Osteoblast (primary cell): ENCODE measurements around the gene PSMD4. TPM values are rescaled to one million over a fixed set of nuclear protein-coding genes. Genes with fewer than 3 reads are reported as not detected.

Experiments used
- DNase-seq: peaks from one replicate; pipeline ENCODE4 v3.0.0; 2011; ENCODE audit warnings: low spot score, mixed read lengths; ENCODE audit not compliant: insufficient read length; ENCODE audit errors: missing footprints
- H2AFZ ChIP-seq: 2 replicates; pipeline ENCODE4 v1.6.0; 2011; ENCODE audit warnings: mild to moderate bottlenecking, low read length
- H3K27ac ChIP-seq: 2 replicates; pipeline ENCODE4 v1.5.1; 2011; ENCODE audit warnings: mild to moderate bottlenecking, low read depth, low read length, moderate library complexity
- H3K27me3 ChIP-seq: 2 replicates; pipeline ENCODE4 v1.6.0; 2012; ENCODE audit warnings: mild to moderate bottlenecking, control low read depth, inconsistent platforms, low read length, moderate library complexity; ENCODE audit not compliant: insufficient read depth
- H3K36me3 ChIP-seq: 2 replicates; pipeline ENCODE4 v1.5.1; 2011; ENCODE audit warnings: mild to moderate bottlenecking, low read length, control low read depth, moderate library complexity; ENCODE audit not compliant: insufficient read depth
- H3K4me1 ChIP-seq: 2 replicates; pipeline ENCODE4 v1.5.1; 2011; ENCODE audit warnings: mild to moderate bottlenecking, low read length, control low read depth, moderate library complexity; ENCODE audit not compliant: insufficient read depth
- H3K4me2 ChIP-seq: 2 replicates; pipeline ENCODE4 v1.6.0; 2011; ENCODE audit warnings: mild to moderate bottlenecking, low read length; ENCODE audit not compliant: insufficient read depth
- H3K4me3 ChIP-seq: fragments of 200-600 bp; sonication (generic); 3 replicates; pipeline ENCODE4 v1.5.1; 2012; ENCODE audit warnings: mild to moderate bottlenecking, low read length, inconsistent platforms; ENCODE audit not compliant: insufficient read depth
- H3K79me2 ChIP-seq: 2 replicates; pipeline ENCODE4 v1.6.0; 2012; ENCODE audit warnings: mild to moderate bottlenecking, low read length, control low read depth, inconsistent platforms; ENCODE audit not compliant: insufficient read depth
- H3K9me3 ChIP-seq: 2 replicates; pipeline ENCODE4 v1.5.1; 2011; ENCODE audit warnings: low read depth, low read length, control low read depth
- H4K20me1 ChIP-seq: 2 replicates; pipeline ENCODE4 v1.6.0; 2012; ENCODE audit warnings: mild to moderate bottlenecking, low read length, control low read depth; ENCODE audit not compliant: insufficient read depth
- total RNA-seq: library from RNA; depleted of rRNA; stranded (reverse); fragments of >200 nt; gene quantifications from 2 replicates; pipeline ENCODE4 v1.2.3, GENCODE V29; 2012
- TF ChIP-seq, protein P1 (sequence below): IDR thresholded peaks from 2 replicates; pipeline ENCODE4 v1.5.1; 2011; ENCODE audit warnings: mild to moderate bottlenecking, low read depth, low read length, moderate library complexity; ENCODE audit errors: extremely low read depth

The PSMD4 gene
- total RNA-seq, 1 donor: 140 TPM

DNA sequence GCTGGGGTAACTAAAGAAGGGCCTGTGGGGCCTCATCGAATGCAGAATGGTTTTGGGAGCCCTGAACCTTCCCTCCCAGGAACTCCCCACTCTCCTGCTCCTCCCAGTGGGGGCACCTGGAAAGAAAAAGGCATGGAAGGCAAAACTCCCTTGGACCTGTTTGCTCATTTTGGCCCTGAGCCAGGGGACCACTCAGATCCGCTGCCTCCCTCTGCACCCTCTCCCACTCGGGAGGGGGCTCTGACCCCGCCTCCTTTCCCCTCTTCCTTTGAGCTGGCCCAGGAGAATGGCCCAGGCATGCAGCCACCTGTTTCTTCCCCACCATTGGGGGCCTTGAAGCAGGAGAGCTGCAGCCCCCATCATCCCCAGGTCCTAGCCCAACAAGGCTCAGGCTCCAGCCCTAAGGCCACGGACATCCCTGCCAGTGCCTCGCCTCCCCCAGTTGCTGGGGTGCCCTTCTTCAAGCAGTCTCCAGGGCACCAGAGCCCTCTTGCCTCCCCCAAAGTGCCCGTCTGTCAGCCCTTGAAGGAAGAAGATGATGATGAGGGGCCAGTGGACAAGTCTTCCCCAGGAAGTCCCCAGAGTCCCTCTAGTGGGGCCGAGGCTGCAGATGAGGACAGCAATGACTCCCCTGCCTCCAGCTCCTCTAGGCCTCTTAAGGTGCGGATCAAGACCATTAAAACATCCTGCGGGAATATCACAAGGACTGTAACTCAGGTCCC, 32.2 kb downstream of the PSMD4 start:
- H3K27me3 ChIP-seq: no peaks in the 10 kb centered on the region
- H3K79me2 ChIP-seq: peaks cover 44% of the 10 kb centered on the region
- no peak overlapping the region for H3K4me3 ChIP-seq
- H4K20me1 ChIP-seq: peaks cover 24% of the 10 kb centered on the region
- H3K27ac ChIP-seq: no peak overlapping the region
- peaks cover 54% of the 10 kb centered on the region for H3K36me3 ChIP-seq
- TF ChIP-seq, protein P1, sequence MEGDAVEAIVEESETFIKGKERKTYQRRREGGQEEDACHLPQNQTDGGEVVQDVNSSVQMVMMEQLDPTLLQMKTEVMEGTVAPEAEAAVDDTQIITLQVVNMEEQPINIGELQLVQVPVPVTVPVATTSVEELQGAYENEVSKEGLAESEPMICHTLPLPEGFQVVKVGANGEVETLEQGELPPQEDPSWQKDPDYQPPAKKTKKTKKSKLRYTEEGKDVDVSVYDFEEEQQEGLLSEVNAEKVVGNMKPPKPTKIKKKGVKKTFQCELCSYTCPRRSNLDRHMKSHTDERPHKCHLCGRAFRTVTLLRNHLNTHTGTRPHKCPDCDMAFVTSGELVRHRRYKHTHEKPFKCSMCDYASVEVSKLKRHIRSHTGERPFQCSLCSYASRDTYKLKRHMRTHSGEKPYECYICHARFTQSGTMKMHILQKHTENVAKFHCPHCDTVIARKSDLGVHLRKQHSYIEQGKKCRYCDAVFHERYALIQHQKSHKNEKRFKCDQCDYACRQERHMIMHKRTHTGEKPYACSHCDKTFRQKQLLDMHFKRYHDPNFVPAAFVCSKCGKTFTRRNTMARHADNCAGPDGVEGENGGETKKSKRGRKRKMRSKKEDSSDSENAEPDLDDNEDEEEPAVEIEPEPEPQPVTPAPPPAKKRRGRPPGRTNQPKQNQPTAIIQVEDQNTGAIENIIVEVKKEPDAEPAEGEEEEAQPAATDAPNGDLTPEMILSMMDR: no peak
- no peaks in the 10 kb centered on the region for H3K9me3 ChIP-seq
- peaks cover 4% of the 10 kb centered on the region for H3K4me1 ChIP-seq
- peak; percentile 76 for DNase-seq
- no peak overlapping the region for H3K4me2 ChIP-seq
- no peak overlapping the region for H2AFZ ChIP-seq

DNA sequence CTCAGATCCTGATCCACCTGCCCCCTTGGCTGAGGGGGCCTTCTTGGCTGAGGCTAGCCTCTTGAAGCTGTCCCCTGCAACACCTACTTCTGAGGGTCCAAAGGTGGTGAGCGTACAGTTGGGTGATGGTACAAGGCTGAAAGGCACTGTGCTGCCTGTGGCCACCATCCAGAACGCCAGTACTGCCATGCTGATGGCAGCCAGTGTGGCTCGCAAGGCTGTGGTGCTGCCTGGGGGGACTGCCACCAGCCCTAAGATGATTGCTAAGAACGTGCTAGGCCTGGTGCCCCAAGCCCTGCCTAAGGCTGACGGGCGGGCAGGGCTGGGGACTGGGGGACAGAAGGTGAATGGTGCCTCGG, 32.8 kb downstream of the PSMD4 start:
- Histone ChIP-seq H3K9me3 (no peaks in the 10 kb centered on the region), H3K4me1 (peaks cover 4% of the 10 kb centered on the region), H3K4me3 (no peak overlapping the region), H3K4me2 (no peak overlapping the region), H2AFZ (no peak overlapping the region), H3K27ac (no peak overlapping the region), H4K20me1 (peaks cover 24% of the 10 kb centered on the region), H3K27me3 (no peaks in the 10 kb centered on the region), H3K79me2 (peaks cover 42% of the 10 kb centered on the region), H3K36me3 (peaks cover 59% of the 10 kb centered on the region)
- TF ChIP-seq, protein P1: no peak
- DNase-seq: no peak

DNA sequence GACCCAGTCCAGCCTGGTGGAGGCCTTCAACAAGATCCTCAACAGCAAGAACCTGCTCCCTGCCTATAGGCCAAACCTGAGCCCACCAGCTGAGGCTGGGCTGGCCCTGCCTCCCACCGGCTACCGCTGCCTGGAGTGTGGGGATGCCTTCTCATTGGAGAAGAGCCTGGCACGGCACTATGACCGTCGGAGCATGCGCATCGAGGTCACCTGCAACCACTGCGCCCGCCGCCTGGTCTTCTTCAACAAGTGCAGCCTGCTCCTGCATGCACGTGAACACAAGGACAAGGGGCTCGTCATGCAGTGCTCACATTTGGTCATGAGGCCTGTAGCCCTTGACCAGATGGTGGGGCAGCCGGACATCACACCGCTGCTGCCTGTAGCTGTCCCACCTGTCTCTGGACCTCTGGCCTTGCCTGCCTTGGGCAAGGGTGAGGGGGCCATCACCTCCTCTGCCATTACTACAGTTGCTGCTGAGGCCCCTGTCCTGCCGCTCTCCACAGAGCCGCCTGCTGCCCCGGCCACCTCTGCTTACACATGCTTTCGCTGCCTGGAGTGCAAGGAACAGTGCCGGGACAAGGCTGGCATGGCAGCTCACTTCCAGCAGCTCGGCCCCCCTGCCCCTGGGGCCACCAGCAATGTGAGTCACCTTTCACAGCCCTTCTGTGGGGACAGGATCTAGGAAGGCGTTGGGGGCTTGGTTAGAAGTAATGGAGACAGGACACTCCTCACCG, 33.4 kb downstream of the PSMD4 start:
- TF ChIP-seq, protein P1: no peak
- Histone ChIP-seq H2AFZ (no peak overlapping the region), H3K4me1 (peaks cover 4% of the 10 kb centered on the region), H3K27ac (no peak overlapping the region), H3K4me2 (no peak overlapping the region), H3K36me3 (peaks cover 66% of the 10 kb centered on the region), H4K20me1 (peaks cover 24% of the 10 kb centered on the region), H3K27me3 (no peaks in the 10 kb centered on the region), H3K9me3 (no peaks in the 10 kb centered on the region), H3K79me2 (peaks cover 36% of the 10 kb centered on the region), H3K4me3 (no peak overlapping the region)
- DNase-seq: peak; percentile 81

DNA sequence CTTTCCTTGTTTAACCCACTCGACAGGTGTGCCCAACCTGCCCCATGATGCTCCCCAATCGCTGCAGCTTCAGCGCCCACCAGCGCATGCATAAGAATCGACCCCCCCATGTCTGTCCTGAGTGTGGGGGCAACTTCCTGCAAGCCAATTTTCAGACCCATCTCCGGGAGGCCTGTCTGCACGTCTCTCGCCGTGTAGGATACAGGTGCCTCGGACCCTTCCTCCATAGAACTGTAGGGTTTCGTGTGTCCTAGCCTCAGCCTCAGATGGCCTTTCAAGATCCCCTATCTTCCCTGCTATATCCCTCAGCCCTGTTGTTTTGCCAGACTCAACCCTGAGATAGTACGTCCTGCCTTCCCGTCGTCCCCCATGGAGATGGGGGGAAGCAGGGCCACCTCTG, 34.0 kb downstream of the PSMD4 start:
- Histone ChIP-seq H3K4me2 (no peak overlapping the region), H3K4me3 (no peak overlapping the region), H3K27ac (no peak overlapping the region), H4K20me1 (peaks cover 24% of the 10 kb centered on the region), H3K4me1 (peaks cover 3% of the 10 kb centered on the region), H3K79me2 (peaks cover 31% of the 10 kb centered on the region), H2AFZ (no peak overlapping the region), H3K9me3 (no peaks in the 10 kb centered on the region), H3K36me3 (peaks cover 69% of the 10 kb centered on the region), H3K27me3 (no peaks in the 10 kb centered on the region)
- DNase-seq: no peak
- TF ChIP-seq, protein P1: no peak
